Spinal cord (tissue), 10 donors: ENCODE results near the gene CMTM2. TPM values are rescaled to one million over a fixed set of nuclear protein-coding genes. Genes with fewer than 3 reads are reported as not detected.

Source experiments
- DNase-seq, 6 donors: peaks; one replicate each; pipeline versions ENCODE4 v3.0.0 to v3.0.0-alpha.2; 2013 to 2015; ENCODE audit warnings: low spot score in 6 of 6, low read depth in 4 of 6
- H3K27ac ChIP-seq: one replicate; pipeline ENCODE4 v1.5.1; 2013; ENCODE audit warnings: low read depth, low read length, control low read depth
- H3K27me3 ChIP-seq: one replicate; pipeline ENCODE4 v1.6.1; 2013; ENCODE audit warnings: low read length; ENCODE audit not compliant: control insufficient read depth, insufficient read depth
- H3K36me3 ChIP-seq: one replicate; pipeline ENCODE4 v1.6.1; 2013; ENCODE audit warnings: low read length; ENCODE audit not compliant: control insufficient read depth, insufficient read depth
- H3K4me1 ChIP-seq: one replicate; pipeline ENCODE4 v1.6.1; 2013; ENCODE audit warnings: low read length; ENCODE audit not compliant: control insufficient read depth, insufficient read depth
- H3K4me3 ChIP-seq: one replicate; pipeline ENCODE4 v1.5.1; 2013; ENCODE audit warnings: low read depth, low read length, control low read depth
- H3K9me3 ChIP-seq: one replicate; pipeline ENCODE4 v1.6.1; 2013; ENCODE audit warnings: low read length; ENCODE audit not compliant: control insufficient read depth, insufficient read depth
- WGBS: methylation state at CpG from one replicate; pipeline ENCODE4 v1.1.5; 2013; ENCODE audit warnings: missing lambda C conversion rate; ENCODE audit not compliant: insufficient coverage; 5-methylcytosine and 5-hydroxymethylcytosine counted together
- polyA plus RNA-seq, 2 donors: library from polyadenylated mRNA; unstranded; fragments of 120-200 nt; gene quantifications; one replicate each; pipeline ENCODE4 v1.2.1, GENCODE V29; 2013; ENCODE audit not compliant: insufficient read length in 2 of 2
- total RNA-seq, 2 donors: library from RNA; depleted of rRNA in 1 of 2; stranded (reverse); fragments of 120-200 nt in 1 of 2; fragments of >200 nt in 1 of 2; gene quantifications; one replicate each; pipeline versions ENCODE4 v1.2.3 to v1.2.4, GENCODE V29; 2013 to 2014
- donor health status: healthy.

CMTM2 gene
- total and polyA plus RNA-seq, 4 donors = 0.33 to 1.7 (median 0.99) TPM

GRCh38 chr16:66552286-66553177, 26.7 kb upstream of the CMTM2 start, which contains the start of gene CKLF:
Gene CKLF (plus strand): TSS chr16:66552576. CDS start chr16:66552716, 140 bp downstream.
- Histone ChIP-seq H3K27ac (peak within 1 kb of the TSS; percentile 96), H3K27me3 (no peaks in the 10 kb centered on the region), H3K4me3 (peak within 1 kb of the TSS; percentile 88), H3K36me3 (peaks cover 8% of the 10 kb centered on the region), H3K4me1 (peaks cover 45% of the 10 kb centered on the region), H3K9me3 (no peaks in the 10 kb centered on the region)
- DNase-seq = peak; percentile 82 to 98 (median 93)
- WGBS = 6% methylated on average over 57 of the region's 63 CpGs

- no peak for DNase-seq
- 56% methylated on average over 4 of the region's 8 CpGs for WGBS
- peaks cover 39% of the 10 kb centered on the region for H3K4me1 ChIP-seq
- no peak overlapping the region for H3K27ac ChIP-seq
- no peaks in the 10 kb centered on the region for H3K27me3 ChIP-seq
- H3K36me3 ChIP-seq = peaks cover 3% of the 10 kb centered on the region
- no peaks in the 10 kb centered on the region for H3K9me3 ChIP-seq
- peak overlapping the region; percentile 88 for H3K4me3 ChIP-seq
Measured at GRCh38 chr16:66553223-66553622, 26.0 kb upstream of the CMTM2 start.

GRCh38 chr16:66554021-66554420, 25.2 kb upstream of the CMTM2 start:
- H3K27me3 ChIP-seq = no peaks in the 10 kb centered on the region
- peaks cover 34% of the 10 kb centered on the region for H3K4me1 ChIP-seq
- DNase-seq = no peak
- no peaks in the 10 kb centered on the region for H3K9me3 ChIP-seq
- no peak overlapping the region for H3K4me3 ChIP-seq
- H3K27ac ChIP-seq = no peak overlapping the region
- H3K36me3 ChIP-seq = no peaks in the 10 kb centered on the region
- WGBS = 100% methylated on average over 2 of the region's 3 CpGs

- no peaks in the 10 kb centered on the region for H3K36me3 ChIP-seq
- DNase-seq = no peak
- 97% methylated on average over 5 of the region's 6 CpGs for WGBS
Measured at GRCh38 chr16:66554495-66554894, 24.8 kb upstream of the CMTM2 start.

GRCh38 chr16:66560107-66560506, 19.2 kb upstream of the CMTM2 start:
- WGBS = 75% methylated on average over 1 of the region's 1 CpG
- Histone ChIP-seq H3K9me3 (no peaks in the 10 kb centered on the region), H3K27me3 (no peaks in the 10 kb centered on the region), H3K4me1 (no peaks in the 10 kb centered on the region), H3K36me3 (peaks cover 8% of the 10 kb centered on the region), H3K4me3 (no peak overlapping the region), H3K27ac (no peak overlapping the region)
- no peak for DNase-seq

More at GRCh38 chr16:66554495-66554894, 24.8 kb upstream of the CMTM2 start:
- Histone ChIP-seq H3K27me3 (no peaks in the 10 kb centered on the region), H3K9me3 (no peaks in the 10 kb centered on the region), H3K4me1 (peaks cover 29% of the 10 kb centered on the region), H3K27ac (no peak overlapping the region), H3K4me3 (no peak overlapping the region)

- no CpG with 5 or more reads among the region's 3 CpGs for WGBS
- H3K27me3 ChIP-seq = no peaks in the 10 kb centered on the region
- H3K9me3 ChIP-seq = no peaks in the 10 kb centered on the region
- H3K36me3 ChIP-seq = peaks cover 15% of the 10 kb centered on the region
- H3K27ac ChIP-seq = no peak overlapping the region
- no peak for DNase-seq
- H3K4me3 ChIP-seq = no peak overlapping the region
- H3K4me1 ChIP-seq = no peaks in the 10 kb centered on the region
Measured at GRCh38 chr16:66561381-66562080, 17.7 kb upstream of the CMTM2 start.

GRCh38 chr16:66562409-66562808, 16.9 kb upstream of the CMTM2 start:
- peaks cover 19% of the 10 kb centered on the region for H3K36me3 ChIP-seq
- no peak overlapping the region for H3K4me3 ChIP-seq
- peaks cover 1% of the 10 kb centered on the region for H3K9me3 ChIP-seq
- no peaks in the 10 kb centered on the region for H3K27me3 ChIP-seq
- H3K4me1 ChIP-seq = no peaks in the 10 kb centered on the region
- no peak overlapping the region for H3K27ac ChIP-seq
- DNase-seq = no peak
- WGBS = no CpG with 5 or more reads among the region's 1 CpG

- no CpG with 5 or more reads among the region's 2 CpGs for WGBS
- Histone ChIP-seq H3K4me1 (no peaks in the 10 kb centered on the region), H3K27me3 (no peaks in the 10 kb centered on the region), H3K4me3 (no peak overlapping the region), H3K36me3 (peaks cover 19% of the 10 kb centered on the region), H3K9me3 (peaks cover 1% of the 10 kb centered on the region), H3K27ac (no peak overlapping the region)
- DNase-seq = no peak
Measured at GRCh38 chr16:66562986-66563385, 16.3 kb upstream of the CMTM2 start.

- H3K4me1 ChIP-seq = no peaks in the 10 kb centered on the region
- no peaks in the 10 kb centered on the region for H3K27me3 ChIP-seq
- WGBS = no CpG with 5 or more reads among the region's 2 CpGs
- H3K27ac ChIP-seq = no peak overlapping the region
- peaks cover 19% of the 10 kb centered on the region for H3K36me3 ChIP-seq
- peaks cover 1% of the 10 kb centered on the region for H3K9me3 ChIP-seq
- no peak overlapping the region for H3K4me3 ChIP-seq
- no peak for DNase-seq
Measured at GRCh38 chr16:66563574-66564334, 15.5 kb upstream of the CMTM2 start.
